ENCODE measurements around the gene GRID1. TPM values are rescaled to one million over a fixed set of nuclear protein-coding genes. Genes with fewer than 3 reads are reported as not detected.

Gene GRID1
- polyA plus RNA-seq, 12 donors: 3.0 to 7.0 (median 4.9) TPM; not detected in 2

GRCh38 chr10:86213148-86213547, 153.4 kb downstream of the GRID1 start:
- no peak for DNase-seq

DNA sequence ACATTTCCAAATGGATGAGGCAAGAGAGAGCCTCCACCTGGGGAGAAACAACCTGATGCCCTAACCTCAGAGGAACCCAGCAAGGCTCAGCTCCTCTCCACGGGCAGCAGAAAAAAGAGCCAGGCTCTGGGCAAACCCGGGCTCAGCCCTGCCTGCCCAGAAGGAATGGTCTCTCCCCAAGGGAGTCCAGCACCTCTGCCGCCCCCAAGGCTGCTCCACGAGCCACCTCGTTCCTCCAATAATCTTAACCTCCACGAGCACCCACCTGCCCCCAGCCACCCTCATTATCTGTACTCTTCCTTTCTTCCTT, 154.2 kb downstream of the GRID1 start:
- no peak for DNase-seq

DNA sequence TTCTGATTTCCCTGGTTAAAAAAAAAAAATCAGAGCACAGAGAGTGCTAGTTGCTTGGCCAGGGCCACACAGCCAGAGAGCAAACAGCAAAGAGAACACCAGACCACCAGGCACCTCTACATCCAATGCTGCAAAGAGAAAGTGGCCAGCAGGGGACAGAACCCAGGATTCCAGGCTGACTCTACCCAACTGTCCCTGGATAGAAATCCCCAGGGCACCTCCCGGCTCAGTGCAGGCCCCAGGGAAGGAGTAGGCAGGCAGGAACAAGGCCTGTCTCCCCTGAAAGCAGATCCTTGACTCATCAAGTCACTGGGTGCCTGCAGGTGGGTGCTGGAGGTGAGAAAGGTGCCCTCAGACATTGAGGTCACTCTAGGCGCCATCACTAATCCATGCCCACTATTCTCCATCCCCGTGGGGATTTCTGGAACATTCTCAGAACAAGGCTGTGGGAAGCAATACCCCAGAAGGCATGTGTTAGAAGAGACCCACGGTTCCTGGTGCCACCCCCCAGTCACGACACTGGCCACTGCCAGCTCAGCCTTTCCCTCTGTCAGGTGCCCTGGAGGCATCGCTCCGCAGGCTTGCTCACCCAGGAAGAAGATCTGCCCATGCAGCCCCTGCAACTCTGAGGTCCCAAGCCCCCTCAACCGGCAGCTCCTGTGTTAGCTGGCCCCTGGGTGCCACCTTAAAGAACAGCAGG, 154.8 kb downstream of the GRID1 start:
- DNase-seq: no peak

DNA sequence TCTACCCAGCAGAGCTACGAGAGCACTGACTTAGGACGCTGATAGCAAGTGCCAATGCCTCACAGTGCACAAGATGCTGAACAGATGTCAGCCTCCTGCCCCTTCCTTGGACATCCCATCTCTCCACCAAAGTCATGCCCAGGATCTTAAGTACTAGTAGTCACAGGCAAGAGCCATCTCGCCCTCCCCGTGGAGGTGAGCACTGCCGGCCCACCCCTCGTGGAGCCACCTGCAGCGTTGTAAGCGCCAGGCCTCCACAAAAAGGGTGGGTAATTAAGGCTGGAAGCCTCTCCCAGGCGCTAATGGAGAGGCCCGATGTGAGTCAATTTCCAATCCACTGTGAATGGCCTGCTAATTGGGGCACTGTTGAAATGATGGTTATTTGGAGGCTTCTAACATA, 156.2 kb downstream of the GRID1 start:
- DNase-seq: no peak

DNA sequence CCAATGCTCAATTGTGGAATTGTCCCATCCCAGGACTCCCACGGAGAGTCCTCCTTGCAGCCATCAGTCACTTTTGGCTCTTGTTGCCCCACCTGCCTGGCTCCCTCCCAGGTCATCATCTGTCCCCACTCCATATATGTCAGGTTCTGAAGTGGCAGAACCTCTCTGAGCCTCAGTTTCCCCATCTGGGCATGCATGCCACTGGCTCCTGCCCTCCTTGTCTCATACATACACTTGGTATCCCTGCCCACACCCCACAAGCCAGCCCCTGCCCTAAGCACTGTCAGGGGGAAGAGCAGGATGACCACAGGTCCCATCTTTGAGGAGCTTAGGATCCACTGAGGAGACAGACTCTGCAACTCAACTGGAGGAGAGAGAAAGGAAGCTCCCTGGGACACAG, 156.9 kb downstream of the GRID1 start:
- DNase-seq: no peak

GRCh38 chr10:86207226-86207625, 159.4 kb downstream of the GRID1 start:
- DNase-seq: no peak

- no peak for DNase-seq
These were observed 160.4 kb downstream of the GRID1 start for GRCh38 chr10:86206240-86206579.

- DNase-seq: no peak
These were observed 161.0 kb downstream of the GRID1 start for GRCh38 chr10:86205306-86206239.

DNA sequence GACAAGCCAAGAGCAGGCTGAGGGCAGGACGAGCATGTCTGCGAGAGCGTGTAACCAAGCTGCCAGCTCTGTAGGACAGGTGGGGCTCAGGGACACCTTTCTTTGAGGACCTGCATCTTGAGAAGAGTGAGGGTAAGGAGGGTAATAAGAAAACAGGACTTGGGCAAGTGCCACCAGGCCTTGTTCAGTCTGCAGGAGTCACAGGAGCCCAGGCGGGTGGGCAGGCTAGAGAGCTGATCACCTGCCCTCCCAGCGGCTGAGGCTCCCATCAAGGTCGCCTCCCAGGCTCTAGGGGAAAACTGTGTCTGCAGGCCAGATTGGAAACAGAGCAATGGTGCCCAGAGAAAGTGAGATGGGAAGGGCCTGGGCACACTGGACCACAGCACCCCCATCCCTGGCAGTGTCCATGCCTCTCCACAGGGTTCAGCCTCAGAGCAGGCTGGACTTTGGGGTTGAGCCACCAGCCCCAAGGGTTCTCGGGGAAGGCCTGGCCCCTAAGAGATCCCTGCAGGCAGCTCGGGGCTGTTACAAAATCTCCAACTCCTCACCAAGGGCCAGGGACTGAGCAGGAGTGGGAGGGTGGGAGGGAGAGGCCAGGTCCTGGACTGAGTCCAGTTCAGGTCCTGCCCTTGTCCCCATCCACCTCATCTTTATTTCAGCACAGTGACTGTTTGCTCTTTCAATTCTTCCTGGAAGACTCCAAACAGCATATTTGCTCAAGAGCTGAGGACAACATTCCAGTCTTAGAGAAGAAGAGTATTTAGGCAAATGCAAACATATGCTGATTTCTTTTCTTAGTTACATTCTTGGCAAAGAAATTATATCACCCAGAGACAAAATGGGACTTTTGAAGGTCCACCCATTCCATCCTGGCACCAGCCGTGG, 161.9 kb downstream of the GRID1 start:
- no peak for DNase-seq

DNA sequence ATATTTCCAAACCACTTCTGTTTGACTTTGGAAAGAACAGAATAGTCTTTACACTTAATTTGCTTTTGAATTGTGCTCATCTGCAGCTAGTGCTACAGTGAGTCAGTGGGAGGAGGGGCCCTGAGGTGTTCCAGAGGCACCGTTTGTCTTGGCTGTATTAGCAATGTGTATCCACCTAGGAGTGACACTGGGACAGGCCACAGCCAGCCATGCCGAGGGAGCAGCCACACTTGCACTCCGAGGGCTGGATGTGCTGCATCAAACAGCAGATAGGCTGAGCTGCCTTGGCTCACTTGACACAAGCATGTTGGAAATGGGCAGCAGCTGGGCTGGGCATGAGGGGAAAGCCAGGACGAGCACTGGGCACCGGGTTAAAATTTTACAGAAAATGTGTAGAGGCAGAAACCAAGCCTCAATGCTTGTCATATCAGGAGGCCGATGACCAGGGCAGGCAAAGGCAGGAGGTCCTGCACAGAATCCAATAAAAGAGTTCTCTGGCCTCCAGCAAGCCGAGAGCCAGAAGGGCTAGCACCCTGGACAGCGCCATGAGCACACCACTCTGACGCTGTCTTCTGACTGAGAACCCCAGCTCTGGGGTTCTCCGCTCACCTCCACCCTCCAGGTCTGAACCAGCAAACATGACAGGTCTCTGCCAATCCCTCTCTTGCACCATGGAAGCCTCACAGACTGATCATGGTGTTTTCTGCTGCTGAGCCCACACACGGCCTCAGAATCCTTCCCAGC, 163.3 kb downstream of the GRID1 start:
- peak; percentile 57 for DNase-seq

DNA sequence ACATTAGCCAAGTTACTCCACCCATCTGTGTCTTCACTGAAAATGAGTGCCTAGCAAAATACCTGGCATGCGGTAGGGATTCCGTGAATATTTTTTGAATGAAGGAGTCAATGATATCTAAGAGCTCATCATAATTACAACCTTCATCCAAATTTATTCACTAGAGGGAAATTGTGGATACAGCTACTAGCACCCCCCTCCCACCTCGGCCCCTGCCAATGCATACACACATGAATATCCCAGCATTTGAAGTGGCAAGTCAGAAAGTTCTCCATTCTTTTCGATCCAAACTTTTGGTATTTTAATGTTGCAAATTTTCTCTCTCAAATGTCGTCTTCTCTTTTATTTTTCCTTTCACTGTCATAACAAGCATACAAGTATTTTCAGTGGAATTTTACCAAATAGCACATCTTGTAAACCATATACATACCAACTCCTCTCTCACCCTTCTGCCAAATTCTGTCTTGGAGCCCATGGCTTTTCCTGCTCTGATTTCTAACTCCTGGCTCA, 164.3 kb downstream of the GRID1 start:
- no peak for DNase-seq

GRCh38 chr10:86200867-86201266, 165.7 kb downstream of the GRID1 start:
- no peak for DNase-seq

- no peak for DNase-seq
These were observed 166.3 kb downstream of the GRID1 start for GRCh38 chr10:86200269-86200668.

DNA sequence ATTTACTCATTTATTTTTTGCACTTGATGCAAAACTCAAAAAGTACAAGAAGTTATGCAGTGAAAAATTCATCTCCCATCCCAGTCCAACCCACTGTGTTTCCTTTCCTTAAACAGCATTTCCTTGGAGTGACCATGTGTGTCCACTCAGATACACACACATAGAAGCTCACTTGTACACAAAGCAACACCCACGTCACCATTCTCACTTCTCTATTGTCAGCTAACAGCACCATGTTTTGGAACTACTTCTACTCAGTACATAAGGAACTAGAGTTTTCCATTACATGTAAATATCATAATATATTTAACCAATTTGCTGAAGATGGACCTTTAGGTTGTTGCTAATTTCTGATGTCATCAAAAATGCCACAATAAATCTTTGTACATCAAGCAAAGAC, 167.6 kb downstream of the GRID1 start:
- DNase-seq: no peak

DNA sequence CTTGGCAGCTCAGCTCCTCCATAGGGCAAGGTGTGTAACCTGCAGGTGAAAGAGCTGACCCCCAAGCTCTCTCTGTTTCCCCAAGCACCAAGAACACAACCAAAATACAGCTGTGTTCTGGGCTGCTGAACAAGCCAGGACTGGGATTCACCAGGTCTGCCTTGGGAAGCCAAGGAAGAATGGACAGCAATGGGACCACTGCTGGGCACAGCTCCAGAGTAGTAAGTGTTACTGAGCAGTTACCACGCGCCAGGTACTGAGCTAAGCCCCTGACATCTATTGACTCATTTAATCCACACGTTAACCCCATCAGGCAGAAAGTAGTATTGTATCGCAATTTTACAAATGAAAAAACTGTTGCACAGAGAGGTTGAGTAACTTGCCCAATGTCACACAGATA, 168.3 kb downstream of the GRID1 start:
- DNase-seq: no peak

GRCh38 chr10:86197166-86197790, 169.3 kb downstream of the GRID1 start:
- DNase-seq: no peak

DNA sequence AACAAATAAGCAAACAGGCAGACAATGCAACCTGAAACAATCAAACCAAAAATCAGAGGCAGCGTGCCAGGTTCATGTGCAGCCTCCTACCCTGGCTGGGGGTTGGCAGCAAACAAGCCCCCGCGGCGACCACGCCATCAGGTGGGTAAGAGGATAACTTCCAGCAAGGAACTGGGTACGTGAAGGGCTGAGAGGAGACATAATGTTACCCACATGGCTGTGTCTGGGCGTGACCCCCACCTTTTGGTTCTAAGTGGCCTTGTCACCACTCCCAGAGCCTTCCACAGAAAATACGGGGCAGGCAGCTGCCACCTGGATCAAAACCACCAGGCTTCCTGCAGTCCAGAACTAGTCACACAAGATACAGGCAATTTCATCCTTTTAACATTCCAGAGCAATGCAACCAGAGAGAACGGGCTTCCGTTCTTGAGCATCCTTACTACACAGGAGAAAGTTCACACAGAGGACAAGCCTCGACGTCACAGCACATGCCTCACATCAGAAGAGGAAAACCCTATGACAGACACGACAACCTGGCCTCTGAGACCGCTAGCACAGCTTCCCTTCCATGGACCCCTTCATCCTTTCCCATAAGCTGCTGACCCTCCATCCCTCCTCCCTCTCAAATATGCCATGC, 171.0 kb downstream of the GRID1 start:
- DNase-seq: no peak

GRCh38 chr10:86194684-86195083, 171.9 kb downstream of the GRID1 start:
- no peak for DNase-seq

GRCh38 chr10:86193841-86194240, 172.8 kb downstream of the GRID1 start:
- no peak for DNase-seq

DNA sequence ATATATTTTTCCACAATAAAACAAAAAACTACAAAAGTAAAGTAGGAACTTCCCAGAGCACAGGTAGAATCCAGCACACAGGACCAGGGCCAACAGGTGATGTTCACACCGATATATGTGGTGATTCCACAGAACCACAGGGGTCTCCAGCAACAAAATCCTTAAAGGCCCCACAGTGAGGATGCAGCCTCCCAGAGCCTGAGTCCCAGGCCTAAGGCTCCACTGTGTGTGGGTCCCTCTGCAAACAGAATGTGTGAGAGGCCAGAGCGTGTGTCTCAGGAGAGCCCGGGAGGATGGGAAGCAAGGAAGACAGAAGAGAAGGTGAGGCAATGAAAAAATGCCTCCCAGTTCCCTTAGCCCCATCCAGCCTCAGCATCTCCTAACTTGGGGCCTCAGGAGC, 173.9 kb downstream of the GRID1 start:
- no peak for DNase-seq

DNA sequence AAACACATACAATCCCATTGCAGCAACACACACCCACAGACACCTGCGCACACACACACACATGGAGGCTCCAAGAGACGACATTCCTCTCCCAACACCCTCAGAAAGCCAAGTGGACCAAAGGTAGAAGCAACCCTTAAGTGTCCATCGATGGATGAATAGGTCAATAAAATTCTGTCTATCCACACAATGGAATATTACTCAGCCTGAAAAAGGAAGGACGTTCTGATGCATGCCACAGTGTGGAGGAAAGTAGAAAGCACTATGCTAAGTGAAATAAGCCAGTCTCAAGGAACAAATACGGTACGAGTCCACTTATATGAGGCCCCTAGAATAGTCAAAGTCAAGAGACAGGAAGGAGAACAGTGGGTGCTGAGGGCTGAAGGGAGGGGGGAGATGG, 174.4 kb downstream of the GRID1 start:
- DNase-seq: no peak
